ENCODE data around the gene PKP3. TPM values are rescaled to one million over a fixed set of nuclear protein-coding genes. Genes with fewer than 3 reads are reported as not detected.
A peak's percentile ranks its signal among the peaks of the same experiment; 100 is the strongest.

PKP3 gene
- total RNA-seq, 1 donor from 2014 or later = 0.85 TPM

- peak; percentile 97 for TF ChIP-seq CTCF (IDR thresholded peaks at IDR 0.05)
- Mint-ChIP-seq H3K4me1 (ENCODE audit: low read depth) (peaks cover 35% of the 10 kb centered on the region), H3K36me3 (ENCODE audit: low read depth) (peaks cover 1% of the 10 kb centered on the region), H3K27me3 (ENCODE audit: low read depth) (no peaks in the 10 kb centered on the region), H3K27ac (ENCODE audit: unreplicated experiment) (peak overlapping the region; percentile 95), H3K4me3 (ENCODE audit: unreplicated experiment) (peak overlapping the region; percentile 85), H3K9me3 (ENCODE audit: low read depth) (no peaks in the 10 kb centered on the region)
- peak; percentile 97 for DNase-seq (ENCODE audit: low spot score)
These were observed 54.1 kb downstream of the PKP3 start for GRCh38 chr11:447923-448731.

DNA sequence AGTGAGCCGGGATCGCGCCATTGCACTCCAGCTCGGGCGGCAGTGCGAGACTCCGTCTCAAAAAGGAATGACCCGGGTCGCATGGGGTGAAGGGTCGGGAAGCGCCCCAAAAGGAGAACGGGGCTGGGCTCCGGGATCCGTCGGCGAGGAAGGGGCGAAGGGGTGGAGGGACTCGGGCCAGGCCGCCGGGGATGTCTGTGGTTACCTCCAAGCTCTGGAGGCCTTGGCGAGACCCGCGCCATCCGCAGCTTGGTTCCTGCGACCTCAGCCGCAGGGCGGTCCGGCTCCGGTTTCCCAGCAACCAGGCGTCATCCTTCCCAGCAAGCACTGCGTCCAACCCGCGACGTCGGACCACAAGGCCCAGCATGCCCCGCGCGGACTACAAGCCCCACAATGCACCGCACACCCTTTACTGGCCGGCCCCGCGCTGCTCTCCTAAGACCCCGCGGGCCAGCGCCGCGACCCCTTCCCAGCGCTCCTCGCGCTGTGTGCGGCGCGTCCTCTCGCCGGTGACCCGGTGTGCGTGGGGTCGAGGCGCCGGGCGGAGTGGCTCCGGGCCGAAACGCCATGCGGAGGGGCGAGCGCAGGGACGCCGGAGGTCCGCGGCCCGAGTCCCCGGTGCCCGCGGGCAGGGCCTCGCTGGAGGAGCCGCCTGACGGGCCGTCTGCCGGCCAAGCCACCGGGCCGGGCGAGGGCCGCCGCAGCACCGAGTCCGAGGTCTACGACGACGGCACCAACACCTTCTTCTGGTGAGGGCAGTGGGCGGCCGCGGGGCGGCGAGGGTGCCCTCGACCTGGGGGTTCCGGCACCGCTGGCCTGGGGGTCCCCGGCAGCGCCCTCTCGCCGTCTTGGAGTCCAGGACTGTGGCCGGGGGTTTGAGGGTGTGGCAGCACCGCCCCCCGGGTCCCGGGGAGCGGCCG, 56.1 kb downstream of the PKP3 start, which contains the start of gene PTDSS2:
TSS of gene PTDSS2 (plus strand) at position 391 of the 920 bp plus-strand sequence. CDS start at position 568, 177 bp downstream.
- Mint-ChIP-seq H3K9me3 (ENCODE audit: low read depth) (no peaks in the 10 kb centered on the region), H3K36me3 (ENCODE audit: low read depth) (peaks cover 3% of the 10 kb centered on the region), H3K4me1 (ENCODE audit: low read depth) (peaks cover 30% of the 10 kb centered on the region), H3K4me3 (ENCODE audit: unreplicated experiment) (peak within 1 kb of the TSS; percentile 94), H3K27me3 (ENCODE audit: low read depth) (no peaks in the 10 kb centered on the region), H3K27ac (ENCODE audit: unreplicated experiment) (peak within 1 kb of the TSS; percentile 94)
- no peak for DNase-seq (ENCODE audit: low spot score)
- TF ChIP-seq CTCF (IDR thresholded peaks at IDR 0.05) = no peak

- H3K9me3 Mint-ChIP-seq (ENCODE audit: low read depth) = no peaks in the 10 kb centered on the region
- no peak for DNase-seq (ENCODE audit: low spot score)
- no peaks in the 10 kb centered on the region for H3K27me3 Mint-ChIP-seq (ENCODE audit: low read depth)
- H3K4me3 Mint-ChIP-seq (ENCODE audit: unreplicated experiment) = peak overlapping the region; percentile 94
- H3K4me1 Mint-ChIP-seq (ENCODE audit: low read depth) = peaks cover 38% of the 10 kb centered on the region
- peaks cover 3% of the 10 kb centered on the region for H3K36me3 Mint-ChIP-seq (ENCODE audit: low read depth)
- peak; percentile 67 for TF ChIP-seq CTCF (IDR thresholded peaks at IDR 0.05)
- peak overlapping the region; percentile 94 for H3K27ac Mint-ChIP-seq (ENCODE audit: unreplicated experiment)
These were observed 56.9 kb downstream of the PKP3 start for GRCh38 chr11:450809-451451.

GRCh38 chr11:451738-452137, 57.7 kb downstream of the PKP3 start:
- Mint-ChIP-seq H3K9me3 (ENCODE audit: low read depth) (no peaks in the 10 kb centered on the region), H3K4me1 (ENCODE audit: low read depth) (peaks cover 38% of the 10 kb centered on the region), H3K4me3 (ENCODE audit: unreplicated experiment) (peak overlapping the region; percentile 94), H3K27me3 (ENCODE audit: low read depth) (no peaks in the 10 kb centered on the region), H3K27ac (ENCODE audit: unreplicated experiment) (peak overlapping the region; percentile 94), H3K36me3 (ENCODE audit: low read depth) (peaks cover 3% of the 10 kb centered on the region)
- TF ChIP-seq CTCF (IDR thresholded peaks at IDR 0.05) = no peak
- DNase-seq (ENCODE audit: low spot score) = no peak

Data from chondrocyte (in vitro differentiated cells).